ENCODE measurements around the gene TAS2R10.

Gene TAS2R10

GRCh38 chr12:10779103-10779502 lies 47.1 kb downstream of the TAS2R10 start:
- DNase-seq (ENCODE audit: low spot score): no peak
